Activated CD8-positive, alpha-beta memory T cell treated with anti-CD3 and anti-CD28 coated beads, Interleukin-2, amount 50 U/mL, for 4 hours (primary cell): ENCODE results near the gene EHBP1.
"Not testable (repeated sequence)": the region's sequence is repeated elsewhere in the genome, so short reads cannot be mapped to it uniquely, and the experiment has no call there.

Source experiments
- DNase-seq: peaks from one replicate; pipeline ENCODE4 v3.0.0-alpha.2; 2020

The EHBP1 gene

GRCh38 chr2:62736899-62737559, 31.5 kb downstream of the EHBP1 start:
- no peak for DNase-seq

- DNase-seq, result no peak
These were observed 33.7 kb downstream of the EHBP1 start for GRCh38 chr2:62738981-62739936.

GRCh38 chr2:62740221-62740620, 34.7 kb downstream of the EHBP1 start:
- no peak for DNase-seq

- DNase-seq, result no peak
These were observed 35.6 kb downstream of the EHBP1 start for GRCh38 chr2:62741127-62741526.

- no peak for DNase-seq
These were observed 36.6 kb downstream of the EHBP1 start for GRCh38 chr2:62741954-62742722.

- no peak for DNase-seq
These were observed 38.0 kb downstream of the EHBP1 start for GRCh38 chr2:62743506-62743905.

- no peak for DNase-seq
These were observed 39.1 kb downstream of the EHBP1 start for GRCh38 chr2:62744603-62745002.

- no peak for DNase-seq
These were observed 40.5 kb downstream of the EHBP1 start for GRCh38 chr2:62745891-62746481.

GRCh38 chr2:62747169-62747568, 41.7 kb downstream of the EHBP1 start:
- DNase-seq, result no peak

- DNase-seq, result no peak
These were observed 42.4 kb downstream of the EHBP1 start for GRCh38 chr2:62747876-62748275.

- DNase-seq, result not testable (repeated sequence)
These were observed 43.6 kb downstream of the EHBP1 start for GRCh38 chr2:62749111-62749510.

- DNase-seq, result no peak
These were observed 51.5 kb downstream of the EHBP1 start for GRCh38 chr2:62757029-62757428.

- no peak for DNase-seq
These were observed 54.5 kb downstream of the EHBP1 start for GRCh38 chr2:62760026-62760425.

- no peak for DNase-seq
These were observed 55.0 kb downstream of the EHBP1 start for GRCh38 chr2:62760555-62760954.

- no peak for DNase-seq
These were observed 60.3 kb downstream of the EHBP1 start for GRCh38 chr2:62765619-62766376.

- no peak for DNase-seq
These were observed 63.1 kb downstream of the EHBP1 start for GRCh38 chr2:62768615-62769014.

- DNase-seq, result no peak
These were observed 65.1 kb downstream of the EHBP1 start for GRCh38 chr2:62770629-62771028.

GRCh38 chr2:62774555-62775366, 69.2 kb downstream of the EHBP1 start:
- no peak for DNase-seq

- DNase-seq, result no peak
These were observed 69.8 kb downstream of the EHBP1 start for GRCh38 chr2:62775367-62775668.

GRCh38 chr2:62783679-62784078, 78.2 kb downstream of the EHBP1 start:
- no peak for DNase-seq

GRCh38 chr2:62784341-62784740, 78.8 kb downstream of the EHBP1 start:
- DNase-seq, result no peak

- DNase-seq, result no peak
These were observed 79.7 kb downstream of the EHBP1 start for GRCh38 chr2:62785216-62785615.
